ENCODE measurements around the gene ADARB1. TPM values are rescaled to one million over a fixed set of nuclear protein-coding genes. Genes with fewer than 3 reads are reported as not detected.
A peak's percentile ranks its signal among the peaks of the same experiment; 100 is the strongest.

The ADARB1 gene
- total and polyA plus RNA-seq, 9 of the 15 experiments (the other 6 are each of a cell fraction or from before 2014, with no cell fraction given): 6.7 to 16.0 (median 8.3) TPM

- TF ChIP-seq, protein P1, sequence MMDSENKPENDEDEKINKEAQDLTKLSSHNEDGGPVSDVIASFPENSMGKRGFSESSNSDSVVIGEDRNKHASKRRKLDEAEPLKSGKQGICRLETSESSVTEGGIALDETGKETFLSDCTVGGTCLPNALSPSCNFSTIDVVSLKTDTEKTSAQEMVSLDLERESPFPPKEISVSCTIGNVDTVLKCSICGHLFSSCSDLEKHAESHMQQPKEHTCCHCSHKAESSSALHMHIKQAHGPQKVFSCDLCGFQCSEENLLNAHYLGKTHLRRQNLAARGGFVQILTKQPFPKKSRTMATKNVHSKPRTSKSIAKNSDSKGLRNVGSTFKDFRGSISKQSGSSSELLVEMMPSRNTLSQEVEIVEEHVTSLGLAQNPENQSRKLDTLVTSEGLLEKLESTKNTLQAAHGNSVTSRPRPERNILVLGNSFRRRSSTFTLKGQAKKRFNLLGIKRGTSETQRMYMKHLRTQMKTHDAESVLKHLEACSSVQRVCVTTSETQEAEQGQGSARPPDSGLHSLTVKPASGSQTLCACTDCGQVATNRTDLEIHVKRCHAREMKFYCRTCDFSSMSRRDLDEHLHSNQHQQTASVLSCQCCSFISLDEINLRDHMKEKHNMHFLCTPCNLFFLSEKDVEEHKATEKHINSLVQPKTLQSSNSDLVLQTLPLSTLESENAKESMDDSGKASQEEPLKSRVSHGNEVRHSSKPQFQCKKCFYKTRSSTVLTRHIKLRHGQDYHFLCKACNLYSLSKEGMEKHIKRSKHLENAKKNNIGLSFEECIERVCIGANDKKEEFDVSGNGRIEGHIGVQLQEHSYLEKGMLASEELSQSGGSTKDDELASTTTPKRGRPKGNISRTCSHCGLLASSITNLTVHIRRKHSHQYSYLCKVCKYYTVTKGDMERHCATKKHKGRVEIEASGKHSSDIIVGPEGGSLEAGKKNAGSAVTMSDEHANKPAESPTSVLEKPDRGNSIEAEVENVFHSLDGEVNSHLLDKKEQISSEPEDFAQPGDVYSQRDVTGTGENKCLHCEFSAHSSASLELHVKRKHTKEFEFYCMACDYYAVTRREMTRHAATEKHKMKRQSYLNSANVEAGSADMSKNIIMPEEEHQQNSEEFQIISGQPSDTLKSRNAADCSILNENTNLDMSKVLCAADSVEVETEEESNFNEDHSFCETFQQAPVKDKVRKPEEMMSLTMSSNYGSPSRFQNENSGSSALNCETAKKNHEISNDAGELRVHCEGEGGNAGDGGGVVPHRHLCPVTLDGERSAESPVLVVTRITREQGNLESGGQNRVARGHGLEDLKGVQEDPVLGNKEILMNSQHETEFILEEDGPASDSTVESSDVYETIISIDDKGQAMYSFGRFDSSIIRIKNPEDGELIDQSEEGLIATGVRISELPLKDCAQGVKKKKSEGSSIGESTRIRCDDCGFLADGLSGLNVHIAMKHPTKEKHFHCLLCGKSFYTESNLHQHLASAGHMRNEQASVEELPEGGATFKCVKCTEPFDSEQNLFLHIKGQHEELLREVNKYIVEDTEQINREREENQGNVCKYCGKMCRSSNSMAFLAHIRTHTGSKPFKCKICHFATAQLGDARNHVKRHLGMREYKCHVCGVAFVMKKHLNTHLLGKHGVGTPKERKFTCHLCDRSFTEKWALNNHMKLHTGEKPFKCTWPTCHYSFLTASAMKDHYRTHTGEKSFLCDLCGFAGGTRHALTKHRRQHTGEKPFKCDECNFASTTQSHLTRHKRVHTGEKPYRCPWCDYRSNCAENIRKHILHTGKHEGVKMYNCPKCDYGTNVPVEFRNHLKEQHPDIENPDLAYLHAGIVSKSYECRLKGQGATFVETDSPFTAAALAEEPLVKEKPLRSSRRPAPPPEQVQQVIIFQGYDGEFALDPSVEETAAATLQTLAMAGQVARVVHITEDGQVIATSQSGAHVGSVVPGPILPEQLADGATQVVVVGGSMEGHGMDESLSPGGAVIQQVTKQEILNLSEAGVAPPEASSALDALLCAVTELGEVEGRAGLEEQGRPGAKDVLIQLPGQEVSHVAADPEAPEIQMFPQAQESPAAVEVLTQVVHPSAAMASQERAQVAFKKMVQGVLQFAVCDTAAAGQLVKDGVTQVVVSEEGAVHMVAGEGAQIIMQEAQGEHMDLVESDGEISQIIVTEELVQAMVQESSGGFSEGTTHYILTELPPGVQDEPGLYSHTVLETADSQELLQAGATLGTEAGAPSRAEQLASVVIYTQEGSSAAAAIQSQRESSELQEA (IDR thresholded peaks at IDR 0.05; ENCODE audit: low read depth): peak; percentile 85
- TF ChIP-seq ZBTB34 (CRISPR knock-in tag; IDR thresholded peaks at IDR 0.05) (peak; percentile 99), GATAD2A (IDR thresholded peaks at IDR 0.05) (peak; percentile 93), REST (IDR thresholded peaks at IDR 0.05; ENCODE audit: borderline replicate concordance) (peak; percentile 73; the same call in 1 of the 2 replicates), REST (CRISPR knock-in tag; IDR thresholded peaks at IDR 0.05; ENCODE audit: low read depth) (no peak), SMARCA4 (IDR thresholded peaks at IDR 0.05) (peak; percentile 96), NBN (IDR thresholded peaks at IDR 0.05; ENCODE audit: low read depth) (peak; percentile 95)
Observed at GRCh38 chr21:45067462-45068285, 6.7 kb upstream of the ADARB1 start (continued).

All from K562 (cell line).